ENCODE results near the gene BACH1.

BACH1 gene

DNA sequence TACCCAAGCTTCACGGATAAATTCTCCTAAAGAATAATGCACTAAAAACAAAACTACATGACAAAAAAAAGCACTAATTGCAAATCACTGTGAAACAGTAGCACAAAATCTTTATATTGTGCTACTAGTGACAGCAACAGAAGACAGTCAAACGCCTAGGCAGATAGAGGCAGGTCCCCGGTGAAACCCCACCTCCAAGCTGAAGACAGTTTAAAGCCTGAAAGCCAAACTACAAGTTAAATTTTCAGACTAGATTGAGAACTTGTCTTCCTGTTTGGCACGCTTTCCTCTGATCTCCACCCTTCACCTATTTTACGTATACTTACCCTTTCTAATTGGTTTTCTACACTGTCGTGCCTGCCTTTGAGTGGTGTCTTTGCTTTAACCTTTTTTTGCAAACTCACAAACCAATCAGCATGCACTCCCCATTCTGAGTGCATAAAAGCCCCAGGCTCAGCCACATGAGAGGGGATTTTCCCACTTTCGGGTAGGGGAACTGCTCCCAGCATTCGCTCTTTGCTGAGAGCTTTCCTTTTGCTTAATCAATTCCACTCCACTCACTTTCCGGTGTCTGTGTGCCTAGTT is 3.6 kb upstream of the BACH1 start:
- DNase-seq: peak; percentile 10

DNA sequence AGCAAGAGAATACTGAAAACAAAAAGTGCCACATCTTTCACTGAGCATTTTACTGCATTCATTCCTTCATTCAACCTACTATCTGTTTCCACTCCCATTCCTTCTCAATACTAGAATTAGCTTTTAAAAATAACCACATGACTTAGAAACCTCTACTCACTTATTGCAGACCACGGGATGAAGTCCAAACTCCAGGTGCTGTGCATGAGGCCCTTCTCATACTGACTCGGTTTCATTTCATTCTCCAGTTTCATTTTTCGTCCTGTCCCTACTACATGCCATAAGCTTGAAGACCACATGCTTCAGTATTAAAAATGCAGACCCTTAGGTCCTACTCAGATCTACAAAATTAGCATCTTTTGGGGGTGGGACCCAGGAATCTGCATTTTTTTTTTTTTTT is 2.3 kb upstream of the BACH1 start:
- no peak for DNase-seq

DNA sequence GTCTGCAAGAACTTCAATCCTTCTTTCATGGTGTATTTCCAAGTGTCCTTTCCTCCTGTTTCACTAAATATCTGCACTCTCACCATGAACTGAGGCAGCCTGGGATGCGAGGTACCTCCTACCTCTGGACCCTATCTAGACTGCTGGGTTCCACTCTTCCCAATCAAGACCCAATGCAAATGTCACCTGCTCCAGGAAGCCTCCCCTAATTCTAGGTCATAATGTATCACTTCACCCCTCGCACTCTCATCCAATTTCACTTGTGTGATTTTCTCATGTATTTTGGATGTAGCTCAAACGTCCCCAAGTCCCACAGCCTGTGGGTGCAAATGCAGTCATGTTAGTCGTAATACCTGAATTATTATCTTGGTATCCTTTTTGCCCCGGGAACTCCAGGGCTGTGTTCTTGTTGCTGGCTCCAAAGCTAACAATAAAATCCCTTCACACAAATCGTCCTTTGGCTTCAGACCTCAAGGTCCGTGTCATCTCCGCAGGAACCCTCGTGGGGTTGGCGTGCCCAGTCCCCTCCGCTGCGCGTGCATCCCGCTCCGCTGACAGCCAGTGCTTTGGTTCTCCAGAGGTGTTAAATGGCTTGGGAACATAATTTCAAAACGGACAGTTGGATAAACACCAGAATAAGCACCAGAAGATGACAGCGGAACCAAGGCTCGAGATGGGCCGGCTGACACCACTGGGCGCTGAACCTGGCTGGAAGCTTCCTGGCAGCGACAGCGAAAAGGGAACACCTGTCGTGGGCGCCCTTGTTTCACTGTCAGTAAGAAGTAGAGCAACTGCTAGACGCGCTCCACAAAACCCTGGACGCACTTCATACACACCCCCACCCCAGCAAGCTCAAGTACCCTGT is 1.0 kb upstream of the BACH1 start:
- DNase-seq: no peak

DNA sequence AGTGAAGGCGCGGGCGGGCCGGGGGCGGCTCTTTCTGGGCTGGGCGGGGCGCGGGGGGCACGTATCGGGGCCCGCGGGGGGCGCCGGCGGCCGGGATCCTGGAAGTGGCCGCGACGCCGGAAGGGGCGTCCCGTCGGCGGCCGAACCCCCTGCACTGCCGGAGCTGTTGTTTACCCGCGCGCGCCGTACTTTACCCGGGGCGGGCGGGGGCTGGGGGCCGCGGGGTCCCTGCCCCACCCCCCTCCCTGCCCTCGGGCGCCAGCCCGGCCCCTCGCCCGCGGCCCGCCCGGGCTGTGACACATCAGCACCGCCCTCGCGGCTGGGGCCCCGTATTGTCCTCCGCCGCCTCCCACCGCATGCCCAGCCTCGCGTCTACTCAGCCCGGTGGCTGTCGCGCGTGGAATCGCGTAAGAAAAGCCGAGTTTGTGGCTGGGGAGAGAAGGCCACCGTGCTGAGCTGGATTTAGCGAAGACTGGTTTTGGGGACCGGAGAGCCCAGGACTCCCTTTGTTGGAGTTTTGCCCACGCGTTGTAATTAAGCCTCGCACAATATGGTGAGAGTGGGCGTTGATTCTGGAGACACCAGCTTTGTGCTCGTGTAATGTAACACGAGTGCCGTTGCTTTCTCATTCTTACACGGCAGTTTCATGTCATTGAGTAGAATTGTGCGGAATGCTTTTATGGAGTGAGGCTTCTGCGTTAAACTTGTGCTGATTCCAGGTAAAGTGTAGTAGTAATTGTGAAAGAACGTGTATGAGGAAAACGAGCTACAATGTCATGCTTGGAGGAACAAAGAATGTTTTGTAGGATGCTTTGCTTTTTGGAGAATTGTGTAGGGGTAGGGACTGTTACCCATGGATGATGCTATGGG is 559 bp downstream of the BACH1 start:
- DNase-seq: peak; percentile 55

DNA sequence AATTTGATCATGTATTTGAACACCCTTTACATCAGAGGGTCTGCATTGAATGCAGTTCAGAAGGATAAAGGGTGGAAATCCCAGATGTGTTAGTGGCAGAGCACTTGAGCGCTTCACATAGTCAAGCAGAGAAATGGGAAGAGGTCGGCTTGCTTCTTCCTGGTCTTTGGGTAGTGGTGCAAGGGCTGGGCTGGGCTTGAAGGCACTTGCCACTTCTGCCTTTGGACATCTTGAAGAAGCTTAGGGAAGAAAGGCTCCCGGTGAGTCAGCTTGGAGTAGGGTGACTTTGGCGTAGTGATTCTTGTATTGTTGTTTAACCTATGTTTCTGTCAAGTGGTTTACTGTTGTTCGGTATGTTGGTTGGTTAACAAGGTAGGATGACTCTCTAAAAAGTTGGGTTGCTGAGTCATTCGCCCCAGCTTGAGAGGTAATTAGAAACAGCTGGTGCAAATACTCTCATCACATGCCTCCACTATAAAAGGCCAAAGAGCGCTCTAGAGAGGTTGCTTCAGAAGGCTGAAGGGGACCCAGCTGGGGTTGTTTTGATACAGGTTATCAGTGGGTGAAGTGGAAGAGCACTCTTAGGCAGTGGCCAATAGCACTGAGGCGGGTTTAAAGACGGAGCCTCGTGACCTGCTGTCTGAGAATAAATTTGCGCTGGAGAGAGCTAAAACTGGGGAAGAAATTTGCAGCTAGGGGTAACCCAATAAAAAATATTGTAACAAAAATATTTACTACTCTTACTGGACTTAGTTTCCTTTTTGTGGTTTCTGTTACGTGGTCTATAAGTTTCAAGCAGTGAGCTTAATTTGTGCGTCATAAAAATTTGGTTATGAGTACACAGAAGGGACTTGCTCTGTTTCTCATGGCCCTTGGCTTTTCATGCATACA is 1.4 kb downstream of the BACH1 start:
- DNase-seq: peak; percentile 14

DNA sequence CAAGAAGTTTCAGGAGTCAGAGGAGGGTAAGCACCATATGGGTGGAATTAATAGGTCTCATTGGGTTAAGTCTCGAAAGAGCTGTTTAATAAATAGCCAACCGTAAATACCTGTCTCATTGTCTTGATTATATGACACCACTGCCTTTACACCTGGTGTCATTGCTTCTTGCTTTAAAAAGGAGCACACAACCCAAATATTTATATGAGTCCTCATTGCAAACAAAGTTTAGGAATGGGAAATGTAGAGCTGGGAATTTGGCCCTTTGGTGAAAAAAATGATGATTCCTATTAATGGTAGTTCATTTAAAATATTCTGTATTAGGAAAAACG is 2.1 kb downstream of the BACH1 start:
- no peak for DNase-seq

DNA sequence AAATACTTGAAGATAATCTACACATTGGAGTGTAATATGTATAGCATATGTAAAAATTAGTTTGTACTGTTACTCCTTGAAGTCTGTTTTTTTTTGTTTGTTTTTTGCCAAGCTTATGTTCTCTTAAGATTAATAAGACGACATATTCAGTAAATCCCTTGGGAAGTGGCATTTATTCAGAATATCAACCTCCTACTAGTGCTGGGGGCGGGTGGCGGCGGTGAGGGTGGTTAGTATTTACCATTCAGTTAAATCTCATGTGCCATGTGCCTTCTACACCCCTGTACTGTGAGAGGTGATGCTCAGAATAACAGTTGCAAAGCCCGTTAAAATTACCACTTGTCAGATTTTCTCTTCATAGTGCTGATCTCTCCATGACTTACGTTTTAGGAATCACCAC is 3.0 kb downstream of the BACH1 start:
- no peak for DNase-seq

DNA sequence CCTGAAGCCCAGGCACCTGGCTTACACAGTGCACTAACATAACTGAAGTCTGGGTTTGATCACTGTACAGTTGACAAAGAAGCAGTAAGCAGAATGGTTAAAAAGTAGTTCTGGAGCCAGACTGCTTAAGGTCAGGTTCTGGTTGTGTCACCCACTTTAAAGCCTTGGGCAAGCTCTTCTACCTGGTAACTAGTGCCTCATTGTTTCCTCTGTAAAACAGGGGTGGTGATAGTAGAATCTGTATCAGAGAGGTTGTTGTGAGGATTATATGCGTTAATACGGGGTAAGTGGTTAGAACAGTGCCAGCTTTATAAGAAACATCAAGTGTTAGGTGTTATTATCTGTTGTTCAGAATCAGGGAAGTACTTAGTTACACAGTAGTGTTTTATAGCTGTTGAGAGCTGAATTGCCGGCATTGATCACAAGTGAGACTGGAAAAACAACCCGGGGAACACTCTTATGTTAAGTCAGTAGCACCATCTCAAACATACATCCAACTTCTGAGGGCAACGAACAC is 3.7 kb downstream of the BACH1 start:
- no peak for DNase-seq

DNA sequence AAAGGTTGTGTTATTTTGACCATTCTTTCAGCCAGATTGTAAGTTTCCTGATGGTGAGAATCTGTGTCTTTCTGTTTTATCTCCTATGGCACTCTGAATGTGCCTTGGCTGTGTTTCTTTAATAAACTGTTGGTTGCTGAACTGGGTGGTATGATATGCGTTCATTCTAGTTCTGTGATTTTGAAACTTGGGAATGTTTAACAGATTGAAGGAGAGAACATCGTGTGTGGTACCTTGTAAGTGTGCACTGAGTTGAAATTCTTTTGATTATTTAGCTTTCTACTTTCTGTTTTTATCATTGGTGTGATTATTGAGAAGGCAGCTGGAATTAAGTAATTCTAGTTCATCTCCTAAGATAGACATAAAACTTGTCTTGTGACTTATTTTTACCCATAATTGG is 4.6 kb downstream of the BACH1 start:
- no peak for DNase-seq

DNA sequence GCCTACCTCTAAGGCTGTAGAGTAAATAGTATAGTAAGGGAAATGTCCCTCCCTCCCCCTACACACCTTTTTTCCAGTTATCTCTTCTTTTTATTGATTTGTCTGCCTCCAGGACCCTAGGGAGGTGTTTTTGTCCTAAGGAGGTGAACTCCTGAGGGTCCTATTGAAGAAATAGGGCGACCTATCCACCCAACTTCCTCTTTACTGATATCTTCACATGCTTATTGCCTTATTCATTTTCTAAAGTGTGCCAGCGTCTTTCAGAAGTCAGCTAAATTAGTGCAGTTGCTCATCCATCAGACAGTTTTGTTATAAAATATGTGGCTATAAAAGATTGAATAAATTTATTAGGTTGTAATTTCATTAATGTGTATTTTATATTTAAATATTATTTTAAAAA is 5.9 kb downstream of the BACH1 start:
- DNase-seq: no peak

DNA sequence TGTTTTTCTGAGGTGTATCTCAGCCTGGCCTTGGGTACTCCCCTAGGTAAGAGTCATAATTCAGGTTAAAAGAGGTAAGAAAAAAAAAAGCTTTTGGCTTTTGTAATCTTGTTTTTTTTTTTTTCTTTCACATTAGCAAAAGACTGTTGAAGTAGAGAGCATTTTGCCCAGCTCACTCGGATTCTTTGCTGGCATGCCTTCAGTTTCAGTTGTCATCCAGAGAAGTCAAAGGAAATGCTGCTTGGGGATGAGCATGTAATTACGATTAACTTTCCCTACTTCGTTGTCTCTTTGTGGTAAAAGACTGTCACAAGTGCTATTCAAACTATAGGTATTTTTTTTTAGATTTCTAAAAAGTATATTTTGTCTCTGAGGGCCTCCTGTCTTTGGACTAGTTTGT is 6.3 kb downstream of the BACH1 start:
- DNase-seq: no peak

DNA sequence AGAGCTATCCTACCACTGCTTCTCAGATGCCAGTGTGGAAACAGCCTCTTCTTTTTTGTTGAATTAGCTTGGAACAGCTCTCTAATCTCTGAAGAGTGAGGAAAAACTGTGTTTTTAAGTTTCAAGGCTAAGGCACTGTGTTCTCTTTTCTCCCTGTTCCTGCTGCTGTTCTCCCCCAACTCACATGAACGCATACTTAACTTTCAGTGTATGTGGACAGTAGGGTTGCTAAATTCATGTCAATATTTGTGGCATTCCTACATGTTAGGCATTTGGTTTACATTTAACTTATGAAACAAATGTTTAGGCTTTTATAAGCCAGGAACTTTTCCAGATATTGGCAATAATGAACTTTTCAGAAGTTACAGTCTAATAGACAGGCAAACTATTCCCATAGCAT is 6.8 kb downstream of the BACH1 start:
- no peak for DNase-seq

DNA sequence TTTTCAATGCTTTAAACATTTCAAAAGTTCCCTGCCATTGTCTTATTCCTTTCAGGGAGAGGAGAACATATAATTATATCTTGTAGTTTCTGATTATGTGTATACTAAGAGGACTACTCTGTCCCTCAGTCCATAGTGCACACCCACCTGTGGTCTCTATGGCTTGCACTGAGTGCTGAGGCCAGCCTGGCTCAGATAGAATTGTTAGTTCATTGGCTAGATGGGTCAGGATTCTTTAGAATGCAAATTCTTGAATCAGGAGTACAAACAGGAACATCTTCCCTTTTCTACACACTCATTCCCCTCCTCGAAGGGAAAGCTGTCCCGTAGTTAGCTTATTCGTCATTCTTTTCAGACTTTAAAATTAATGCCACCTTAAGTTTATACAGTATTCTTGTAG is 8.2 kb downstream of the BACH1 start:
- DNase-seq: no peak

DNA sequence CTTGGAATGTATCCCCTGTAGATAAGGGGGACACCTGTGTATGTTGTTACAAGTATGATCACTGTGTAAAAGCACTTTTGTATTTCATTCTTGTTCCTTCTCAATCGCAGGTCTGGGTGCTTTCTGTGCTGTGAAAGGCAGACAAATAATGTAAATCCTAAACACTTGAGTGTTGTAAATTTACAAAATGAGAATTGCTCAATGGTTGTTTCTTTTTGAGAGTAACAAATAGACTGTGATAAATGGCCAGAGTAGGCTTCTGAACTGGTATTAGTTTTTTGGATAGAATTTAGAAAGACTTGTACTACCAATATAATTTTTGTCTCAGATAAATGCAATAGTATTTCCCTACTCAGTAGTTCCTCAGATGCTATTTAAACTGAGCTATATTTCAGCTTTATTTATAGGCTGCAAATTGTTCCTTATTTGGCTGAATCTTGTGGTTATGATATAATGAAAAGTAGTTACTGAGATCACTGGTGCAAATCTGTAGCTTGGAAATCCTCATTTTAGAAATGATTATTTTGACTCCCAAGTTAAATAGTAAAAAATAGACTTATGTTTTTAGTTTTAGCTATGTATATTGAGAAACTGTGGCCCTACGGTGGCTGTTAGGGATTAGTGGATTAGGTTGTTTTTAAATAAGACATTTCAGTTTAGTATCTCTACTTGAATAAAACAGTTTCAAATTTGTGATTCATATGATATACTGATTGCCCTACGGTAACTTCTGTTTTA is 9.2 kb downstream of the BACH1 start:
- no peak for DNase-seq

DNA sequence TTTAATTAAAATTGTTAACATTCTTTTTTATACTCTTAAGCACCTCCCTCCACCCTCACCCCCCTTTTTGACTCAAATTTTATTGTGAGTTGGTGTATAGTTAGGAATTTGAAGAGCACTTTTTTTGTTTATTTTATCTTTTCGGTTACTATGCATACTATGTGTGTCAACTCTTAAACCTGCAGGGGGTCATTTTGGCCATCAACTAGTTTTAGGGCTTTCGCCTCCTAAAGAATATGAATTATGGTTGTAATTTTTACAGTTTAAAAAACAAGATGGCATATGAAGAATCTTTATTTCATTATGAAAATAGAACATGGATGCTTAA is 9.7 kb downstream of the BACH1 start:
- DNase-seq: no peak

DNA sequence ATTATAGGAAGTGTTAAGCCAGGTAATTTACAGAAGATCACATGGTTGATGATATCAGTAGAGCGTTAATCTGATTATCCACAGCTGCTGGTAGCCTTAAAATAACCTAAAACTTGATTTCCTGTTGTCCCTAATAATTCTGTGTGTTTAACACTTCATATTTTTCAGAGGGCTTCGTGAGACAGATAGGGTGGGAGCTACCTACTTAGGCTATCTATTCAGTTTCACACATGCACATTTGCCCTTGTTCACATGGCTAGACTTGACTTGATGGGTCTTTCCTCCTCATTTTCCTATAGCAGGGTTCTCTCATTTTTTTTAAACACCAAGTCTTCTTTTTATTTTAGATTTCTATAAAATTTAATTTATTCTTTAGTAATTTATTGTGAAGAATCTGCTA is 11.0 kb downstream of the BACH1 start:
- DNase-seq: no peak

DNA sequence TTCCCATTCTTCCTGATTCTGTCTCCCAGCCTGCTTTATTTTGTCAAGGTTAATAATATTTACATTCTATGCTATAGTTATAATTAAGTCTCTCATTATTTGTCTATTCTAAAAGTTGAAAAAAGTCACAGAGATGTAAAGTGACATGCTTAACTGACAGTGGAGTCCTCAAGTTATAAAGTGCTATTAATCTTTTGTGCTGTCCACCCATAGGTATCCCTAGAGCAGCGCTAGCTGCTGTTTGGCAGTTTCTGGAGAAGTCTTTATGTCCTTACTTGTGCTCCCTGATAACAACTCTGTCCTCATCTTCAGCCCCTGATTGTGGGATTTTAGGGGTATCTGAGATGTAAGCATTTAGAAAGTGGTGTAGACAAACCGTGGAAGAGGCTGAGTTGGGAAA is 13.1 kb downstream of the BACH1 start:
- DNase-seq: no peak

DNA sequence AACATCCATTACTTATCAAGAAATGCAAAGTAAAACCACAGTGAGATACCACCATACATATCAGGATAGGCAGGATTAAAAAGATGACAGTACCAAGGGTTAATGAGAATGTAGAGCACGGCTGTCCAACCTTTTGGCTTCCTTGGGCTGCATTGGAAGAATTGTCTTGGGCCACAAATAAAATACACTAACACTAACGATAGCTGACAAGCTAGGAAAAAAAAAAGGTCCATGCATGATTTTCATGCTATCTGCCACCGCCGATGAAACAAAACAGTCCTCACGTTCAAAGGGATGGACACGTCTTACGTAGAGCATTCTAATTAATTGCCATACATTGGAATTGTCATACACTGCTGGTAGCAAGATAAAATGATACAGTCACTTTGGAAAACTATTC is 14.3 kb downstream of the BACH1 start:
- DNase-seq: no peak

DNA sequence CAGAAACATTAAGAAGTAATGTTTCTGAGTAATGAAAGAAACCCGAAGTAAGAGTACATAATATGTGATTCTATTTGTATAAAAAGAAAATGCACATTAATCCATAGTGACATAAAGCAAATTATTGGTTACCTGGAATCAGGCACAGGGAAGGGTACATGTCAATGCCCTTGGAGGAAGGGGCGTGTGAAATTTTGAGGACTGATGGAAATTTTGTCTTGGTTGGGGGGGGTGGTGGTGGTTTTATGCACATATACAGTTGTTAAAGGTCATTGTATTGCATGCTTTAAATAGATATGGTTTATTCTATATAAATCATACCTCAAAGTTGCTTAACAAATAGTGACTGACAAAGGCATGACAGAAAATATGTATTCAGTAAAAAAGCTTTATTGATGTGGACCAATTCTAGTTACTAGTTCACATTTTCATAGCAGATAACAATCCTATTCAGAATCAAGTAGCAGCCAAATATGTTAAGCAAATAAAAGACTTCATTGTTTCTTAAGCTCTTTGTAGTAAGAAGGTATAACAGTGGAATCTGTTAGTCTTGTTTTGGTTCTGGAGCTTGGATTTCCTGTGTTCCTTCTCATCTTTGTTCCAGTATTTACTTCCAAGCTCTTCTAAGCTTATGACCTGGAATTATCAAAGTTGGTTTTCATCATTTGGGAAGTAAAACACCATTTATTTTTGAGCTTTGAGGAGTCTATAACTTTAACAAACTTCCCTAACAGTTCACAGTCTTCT is 15.1 kb downstream of the BACH1 start:
- no peak for DNase-seq

DNA sequence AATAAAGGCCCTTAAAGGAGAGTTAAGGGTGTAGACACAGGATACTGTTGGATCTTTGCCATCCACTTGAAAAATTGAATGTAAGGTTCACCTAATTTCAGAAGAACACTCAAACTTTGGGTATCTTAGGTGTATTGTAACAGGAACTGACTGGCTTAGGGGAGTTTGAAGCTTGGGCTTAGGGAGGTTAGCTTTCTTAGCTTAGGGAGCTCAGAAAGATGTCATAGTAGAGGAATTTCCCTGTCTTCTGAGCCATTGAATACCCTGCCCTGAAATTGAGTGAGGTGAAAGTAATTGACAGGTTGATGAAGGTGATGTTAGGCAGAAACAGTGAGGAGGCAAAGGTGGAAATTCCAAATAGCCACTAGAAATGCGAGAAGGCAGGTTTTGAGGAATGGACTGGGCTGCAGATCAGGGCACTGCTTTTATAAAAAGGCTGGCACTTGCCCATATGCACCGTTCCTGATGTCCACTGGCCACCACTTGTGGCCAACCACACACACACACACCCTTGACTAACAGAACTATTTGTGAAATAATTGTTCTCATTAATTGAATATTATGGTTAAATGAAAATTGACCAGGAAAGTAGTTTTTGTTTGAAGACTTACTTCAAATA is 16.5 kb downstream of the BACH1 start:
- DNase-seq: no peak
